Measurements from ENCODE around the gene BRD3OS.

DNA sequence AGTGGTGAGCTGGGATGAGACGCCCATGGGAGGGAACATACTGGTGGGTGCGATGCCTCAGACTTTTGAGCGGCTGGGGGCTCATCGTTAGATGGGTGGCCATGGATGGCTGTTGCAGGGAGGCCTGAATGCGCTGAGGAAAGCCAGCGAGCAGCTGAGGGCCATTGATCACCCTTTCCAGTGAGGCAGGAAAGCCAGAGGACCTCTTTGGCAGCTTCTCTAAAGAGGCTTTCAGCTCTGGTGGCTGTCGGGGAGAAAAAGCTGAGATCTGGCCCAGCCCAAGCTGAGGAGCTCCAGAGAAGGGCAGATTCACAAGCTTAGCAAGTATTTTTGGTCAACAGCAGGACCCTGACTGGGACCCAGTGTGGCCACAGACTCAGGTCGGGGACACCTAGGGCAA, 19.9 kb upstream of the BRD3OS start:
- TF ChIP-seq ZNF274 (IDR thresholded peaks at IDR 0.05; ENCODE audit: low read depth, low read length) (no peak), SUZ12 (IDR thresholded peaks at IDR 0.05; ENCODE audit: extremely low read depth, insufficient read depth, insufficient read length) (no peak)

All from NT2/D1 (cell line).